ENCODE measurements around the gene RSU1.

GRCh38 chr10:16843252-16843870, 26.1 kb upstream of the RSU1 start:
- TF ChIP-seq CTCF (conservative IDR thresholded peaks at IDR 0.05) (peak; percentile 67), ZFX (IDR thresholded peaks at IDR 0.05) (no peak)

Measured in C4-2B (cell line).